Myocyte (in vitro differentiated cells): ENCODE results near the gene MORN5. TPM values are rescaled to one million over a fixed set of nuclear protein-coding genes. Genes with fewer than 3 reads are reported as not detected.

Experiments used
- DNase-seq: peaks from one replicate; pipeline ENCODE4 v3.0.0-alpha.2; 2012; ENCODE audit warnings: low read depth
- total RNA-seq: library from RNA; depleted of rRNA; stranded (reverse); fragments of >200 nt; gene quantifications from 2 replicates; pipeline ENCODE4 v1.2.3, GENCODE V29; 2014

MORN5 gene
- total RNA-seq, 1 donor from 2014 or later: not detected

- no peak for DNase-seq
Observed at GRCh38 chr9:122124528-122124927, 35.2 kb upstream of the MORN5 start.

GRCh38 chr9:122125158-122125508, 34.6 kb upstream of the MORN5 start:
- peak; percentile 87 for DNase-seq

GRCh38 chr9:122125509-122126330, 34.0 kb upstream of the MORN5 start:
- DNase-seq: no peak

GRCh38 chr9:122126331-122127261, 33.1 kb upstream of the MORN5 start:
- peak; percentile 30 for DNase-seq

GRCh38 chr9:122127396-122127798, 32.3 kb upstream of the MORN5 start:
- no peak for DNase-seq

GRCh38 chr9:122128007-122128968, 31.4 kb upstream of the MORN5 start:
- DNase-seq: no peak

GRCh38 chr9:122128969-122129343, 30.8 kb upstream of the MORN5 start:
- DNase-seq: no peak

GRCh38 chr9:122129969-122130368, 29.7 kb upstream of the MORN5 start:
- DNase-seq: no peak

- no peak for DNase-seq
Observed at GRCh38 chr9:122130837-122131236, 28.9 kb upstream of the MORN5 start.

GRCh38 chr9:122131401-122132001, 28.2 kb upstream of the MORN5 start:
- no peak for DNase-seq

- DNase-seq: no peak
Observed at GRCh38 chr9:122132539-122132938, 27.2 kb upstream of the MORN5 start.

GRCh38 chr9:122133263-122133983, 26.3 kb upstream of the MORN5 start:
- no peak for DNase-seq

GRCh38 chr9:122133984-122134535, 25.6 kb upstream of the MORN5 start:
- DNase-seq: no peak

GRCh38 chr9:122134822-122135528, 24.7 kb upstream of the MORN5 start:
- DNase-seq: no peak

- no peak for DNase-seq
Observed at GRCh38 chr9:122135529-122135859, 24.2 kb upstream of the MORN5 start.

- no peak for DNase-seq
Observed at GRCh38 chr9:122138560-122139268, 21.0 kb upstream of the MORN5 start.

- no peak for DNase-seq
Observed at GRCh38 chr9:122140368-122141193, 19.1 kb upstream of the MORN5 start.

- DNase-seq: no peak
Observed at GRCh38 chr9:122141671-122142070, 18.0 kb upstream of the MORN5 start.
